ENCODE results near the gene KMO.

DNA sequence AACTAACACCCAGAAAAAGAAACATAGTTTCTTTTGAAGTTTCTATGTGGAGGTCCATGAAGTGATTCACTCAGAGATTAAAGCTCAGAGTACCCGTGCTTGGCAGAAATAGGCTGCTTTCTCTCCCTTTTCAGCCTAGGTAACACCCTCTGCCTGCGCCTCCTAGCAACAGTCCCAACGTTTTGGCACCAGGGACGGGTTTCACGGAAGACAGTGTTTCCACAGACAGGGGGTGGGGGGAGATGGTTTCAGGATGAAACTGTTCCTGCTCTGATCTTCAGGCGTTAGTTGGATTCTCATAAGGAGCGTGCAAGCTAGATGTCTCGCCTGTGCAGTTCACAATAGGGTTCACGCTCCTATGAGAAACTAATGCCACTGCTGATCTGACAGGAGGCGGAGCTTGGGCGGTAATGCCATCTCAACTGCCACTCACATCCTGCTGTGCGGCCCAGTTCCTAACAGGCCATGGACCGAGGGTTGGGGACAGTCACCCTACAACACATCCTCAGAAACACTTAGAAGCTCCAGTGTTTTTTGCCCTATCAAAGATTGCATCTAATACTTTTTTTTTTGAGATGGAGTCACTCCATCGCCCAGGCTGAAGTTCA, 54.8 kb downstream of the KMO start:
- no peak for TF ChIP-seq POLR2A (IDR thresholded peaks at IDR 0.05; ENCODE audit: control extremely low read depth in 1 of 2, low read depth in 2 of 2, low read length in 2 of 2)
- TF ChIP-seq POLR2AphosphoS5 (IDR thresholded peaks at IDR 0.05; ENCODE audit: low read depth, low read length) = no peak
- TF ChIP-seq TCF12 (IDR thresholded peaks at IDR 0.05; ENCODE audit: low read depth, low read length) = no peak
- TF ChIP-seq, protein P1, sequence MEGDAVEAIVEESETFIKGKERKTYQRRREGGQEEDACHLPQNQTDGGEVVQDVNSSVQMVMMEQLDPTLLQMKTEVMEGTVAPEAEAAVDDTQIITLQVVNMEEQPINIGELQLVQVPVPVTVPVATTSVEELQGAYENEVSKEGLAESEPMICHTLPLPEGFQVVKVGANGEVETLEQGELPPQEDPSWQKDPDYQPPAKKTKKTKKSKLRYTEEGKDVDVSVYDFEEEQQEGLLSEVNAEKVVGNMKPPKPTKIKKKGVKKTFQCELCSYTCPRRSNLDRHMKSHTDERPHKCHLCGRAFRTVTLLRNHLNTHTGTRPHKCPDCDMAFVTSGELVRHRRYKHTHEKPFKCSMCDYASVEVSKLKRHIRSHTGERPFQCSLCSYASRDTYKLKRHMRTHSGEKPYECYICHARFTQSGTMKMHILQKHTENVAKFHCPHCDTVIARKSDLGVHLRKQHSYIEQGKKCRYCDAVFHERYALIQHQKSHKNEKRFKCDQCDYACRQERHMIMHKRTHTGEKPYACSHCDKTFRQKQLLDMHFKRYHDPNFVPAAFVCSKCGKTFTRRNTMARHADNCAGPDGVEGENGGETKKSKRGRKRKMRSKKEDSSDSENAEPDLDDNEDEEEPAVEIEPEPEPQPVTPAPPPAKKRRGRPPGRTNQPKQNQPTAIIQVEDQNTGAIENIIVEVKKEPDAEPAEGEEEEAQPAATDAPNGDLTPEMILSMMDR (IDR thresholded peaks at IDR 0.05; ENCODE audit: control extremely low read depth in 1 of 3, insufficient read depth in 1 of 3, low read depth in 1 of 3, low read length in 3 of 3) = no peak
- TF ChIP-seq CHD1 (IDR thresholded peaks at IDR 0.05; ENCODE audit: low read depth, low read length) = no peak
- TF ChIP-seq SP2 (IDR thresholded peaks at IDR 0.05; ENCODE audit: low read length) = no peak
- TF ChIP-seq CBX5 (IDR thresholded peaks at IDR 0.05; ENCODE audit: low read depth, low read length) = no peak
- TF ChIP-seq, protein P2, sequence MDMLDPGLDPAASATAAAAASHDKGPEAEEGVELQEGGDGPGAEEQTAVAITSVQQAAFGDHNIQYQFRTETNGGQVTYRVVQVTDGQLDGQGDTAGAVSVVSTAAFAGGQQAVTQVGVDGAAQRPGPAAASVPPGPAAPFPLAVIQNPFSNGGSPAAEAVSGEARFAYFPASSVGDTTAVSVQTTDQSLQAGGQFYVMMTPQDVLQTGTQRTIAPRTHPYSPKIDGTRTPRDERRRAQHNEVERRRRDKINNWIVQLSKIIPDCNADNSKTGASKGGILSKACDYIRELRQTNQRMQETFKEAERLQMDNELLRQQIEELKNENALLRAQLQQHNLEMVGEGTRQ (IDR thresholded peaks at IDR 0.05; ENCODE audit: low read length) = no peak
